NCI-H2227 treated with DMSO at 0.1 percent for 48 hours (cell line): ENCODE data around the gene FBXO46.
A peak's percentile ranks its signal among the peaks of the same experiment; 100 is the strongest.
"Not testable (repeated sequence)": the region's sequence is repeated elsewhere in the genome, so short reads cannot be mapped to it uniquely, and the experiment has no call there.

ENCODE experiments used
- DNase-seq: peaks from one replicate; lab custom pipeline; 2025; lab: John Stamatoyannopoulos, UW

The FBXO46 gene

DNA sequence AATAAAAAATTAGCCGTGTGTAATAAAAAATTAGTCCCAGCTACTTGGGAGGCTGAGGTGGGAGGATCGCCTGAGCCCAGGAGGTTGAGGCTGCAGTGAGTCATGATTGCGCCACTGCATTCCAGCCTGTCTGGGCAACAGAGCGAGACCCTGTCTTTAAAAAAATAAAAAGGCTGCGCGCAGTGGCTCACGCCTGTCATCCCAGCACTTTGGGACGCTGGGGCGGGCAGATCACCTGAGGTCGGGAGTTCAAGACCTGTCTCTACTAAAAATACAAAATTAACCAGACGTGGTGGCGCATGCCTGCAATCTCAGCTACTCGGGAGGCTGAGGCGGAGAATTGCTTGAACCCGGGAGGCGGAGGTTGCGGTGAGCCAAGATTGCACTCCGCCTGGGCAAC, 2.0 kb downstream of the FBXO46 start:
- DNase-seq, result not testable (repeated sequence)

DNA sequence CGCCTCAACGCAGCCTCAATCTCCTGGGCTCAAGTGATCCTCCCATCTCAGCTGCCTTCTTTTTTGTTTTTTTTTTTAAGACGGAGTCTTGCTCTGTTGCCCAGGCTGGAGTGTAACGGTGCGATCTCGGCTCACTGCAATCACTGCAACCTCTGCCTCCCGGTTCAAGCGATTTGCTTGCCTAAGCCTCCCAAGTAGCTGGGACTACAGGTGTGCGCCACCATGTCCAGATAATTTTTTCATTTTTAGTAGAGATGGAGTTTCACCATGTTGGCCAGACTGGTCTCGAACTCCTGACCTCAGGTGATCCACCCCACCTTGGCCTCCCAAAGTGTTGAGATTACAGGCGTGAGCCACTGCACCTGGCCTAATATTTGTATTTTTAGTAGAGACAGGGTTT, 10.6 kb downstream of the FBXO46 start:
- not testable (repeated sequence) for DNase-seq

DNA sequence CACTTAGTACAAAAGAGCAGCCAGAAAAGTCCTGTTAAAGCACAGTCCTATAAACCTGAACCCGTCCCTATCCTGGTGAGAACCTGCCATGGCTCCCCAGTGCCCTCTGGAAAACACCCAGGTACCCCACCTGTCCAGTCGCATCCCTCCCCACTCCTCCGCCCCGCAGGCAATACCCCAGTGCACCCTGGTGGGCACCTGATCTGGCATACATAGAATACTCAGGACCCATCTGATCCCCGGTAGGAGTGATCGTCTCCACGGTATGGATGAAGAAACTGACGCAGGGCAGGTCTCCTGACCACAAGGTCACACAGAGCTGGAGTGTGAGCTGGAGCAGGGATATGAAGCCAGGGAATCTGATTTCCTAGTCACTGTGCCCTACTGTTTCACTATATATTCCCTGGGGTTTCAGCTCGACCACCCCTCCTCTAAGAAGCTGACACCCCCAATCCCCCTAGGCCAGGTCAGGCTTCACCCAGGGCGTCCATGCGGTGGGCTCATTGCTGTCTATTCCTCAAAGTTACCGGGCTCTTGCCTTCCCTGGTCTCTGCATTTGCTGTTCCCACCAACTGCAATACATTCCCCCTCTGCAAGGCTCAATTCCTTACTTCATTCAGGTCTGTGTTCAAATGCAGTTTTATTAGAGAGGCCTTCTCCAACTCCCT, 12.6 kb downstream of the FBXO46 start:
- DNase-seq, result no peak

DNA sequence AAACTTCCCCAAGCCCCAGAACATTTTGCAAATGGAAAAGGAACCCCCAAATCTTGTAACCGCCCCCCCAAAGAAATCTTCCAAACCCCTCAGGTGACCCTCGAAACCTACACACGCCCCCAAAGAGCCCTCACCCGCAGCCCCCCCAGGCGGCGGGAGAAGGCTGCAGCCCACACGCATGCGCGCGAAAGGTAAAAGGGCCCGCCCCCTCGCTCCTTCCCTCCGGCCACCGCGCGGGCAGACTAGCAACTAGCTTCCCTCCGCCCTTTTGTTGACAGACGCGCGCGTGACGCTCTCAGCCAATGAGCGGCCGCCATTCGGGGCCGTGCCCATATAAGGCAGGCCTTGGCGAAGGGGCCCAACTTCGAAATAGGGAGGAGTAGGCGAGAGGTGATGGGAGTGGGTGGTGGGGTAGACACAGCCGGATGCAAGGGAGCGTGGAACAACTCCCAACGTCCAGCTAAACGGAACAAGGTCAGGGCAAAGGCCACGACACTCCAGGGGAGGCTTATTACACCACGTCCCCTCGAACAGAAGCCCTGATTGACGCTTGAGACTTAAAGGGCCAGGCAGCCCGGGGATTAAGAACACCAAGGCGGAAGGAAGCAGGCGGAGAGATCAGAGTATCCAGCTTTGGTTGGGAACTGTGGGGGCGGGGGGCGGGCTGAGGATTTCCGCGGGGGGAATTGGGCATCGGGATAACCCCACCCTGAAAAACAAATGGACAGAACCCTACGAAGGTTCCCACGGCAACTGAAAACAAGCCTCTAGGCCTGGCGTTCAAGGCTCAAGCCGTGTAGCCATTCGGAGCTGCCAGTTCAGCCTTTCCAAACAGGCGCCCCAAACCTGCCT, 13.3 kb downstream of the FBXO46 start:
- DNase-seq, result peak; percentile 94

DNA sequence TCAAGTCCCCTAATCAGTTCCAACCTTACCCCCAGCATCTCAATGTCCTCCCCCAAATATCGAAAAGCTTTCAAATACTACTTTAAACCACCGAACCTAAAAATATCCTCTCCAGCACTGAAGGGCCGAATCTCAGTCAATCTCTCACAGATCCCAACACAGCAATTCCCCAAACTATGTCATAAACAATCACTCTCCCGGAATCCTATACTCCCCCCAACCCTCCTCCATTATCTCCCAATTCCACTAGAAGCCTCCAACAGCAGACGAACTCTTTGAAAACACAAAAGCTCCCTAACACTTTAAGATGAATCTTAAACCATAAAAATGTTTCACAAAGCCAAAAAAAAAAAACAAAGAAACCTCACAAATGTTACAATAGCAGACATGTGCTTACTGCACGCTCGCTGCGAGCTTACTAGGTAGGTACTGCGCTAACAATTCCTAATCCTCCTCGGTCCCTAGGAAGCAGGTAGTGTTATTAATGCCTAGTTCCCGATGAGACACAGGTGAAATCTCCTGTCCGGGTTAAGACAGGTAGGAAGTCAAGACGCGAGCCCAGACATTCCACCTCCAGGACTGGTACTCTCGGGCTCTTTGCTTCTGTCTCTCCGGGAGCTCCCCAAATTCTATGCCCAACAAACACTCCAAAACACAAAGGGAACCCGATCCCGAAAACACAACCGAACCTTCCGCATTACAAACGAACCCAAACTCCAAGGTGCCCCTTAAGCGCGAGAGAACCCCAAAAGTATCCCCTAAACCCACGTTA, 14.2 kb downstream of the FBXO46 start:
- DNase-seq, result peak; percentile 15

DNA sequence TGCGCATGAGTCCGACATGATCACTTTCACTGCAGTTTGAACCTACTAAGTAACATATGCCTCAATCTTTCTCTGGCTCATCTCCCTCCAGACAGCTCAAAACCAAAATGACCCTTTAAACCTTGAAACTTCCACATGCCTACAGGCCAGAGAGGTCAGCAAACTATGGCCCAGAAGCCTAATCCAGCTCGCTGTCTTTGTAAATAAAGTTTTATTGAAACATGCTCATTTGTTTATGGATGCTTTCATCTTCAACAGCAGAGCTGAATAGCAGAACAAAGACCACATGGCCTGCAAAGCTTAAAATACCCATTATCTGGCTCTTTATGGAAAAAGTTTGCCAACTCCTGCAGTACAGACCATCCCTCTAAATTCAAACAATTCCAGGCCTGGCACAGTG, 15.6 kb downstream of the FBXO46 start:
- no peak for DNase-seq

DNA sequence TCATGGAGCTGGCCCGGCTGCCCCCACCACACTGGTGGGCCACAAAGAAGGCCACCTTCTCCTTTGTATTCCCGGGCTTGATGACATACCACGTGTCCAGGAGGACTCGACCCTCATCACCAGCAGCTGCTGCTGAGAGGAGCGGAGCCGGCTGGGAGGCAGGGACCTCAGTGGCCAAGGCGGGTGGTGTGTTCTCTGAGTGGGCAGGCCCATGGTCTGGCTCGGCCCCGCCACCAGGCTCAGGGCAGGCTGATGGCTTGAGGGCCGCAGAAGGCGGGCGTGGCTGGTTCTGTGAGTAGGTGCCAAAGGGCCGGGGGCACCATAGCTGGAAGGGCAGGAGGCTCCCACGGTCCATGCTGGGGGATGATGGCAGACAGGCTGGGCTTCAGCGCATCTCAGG, 17.6 kb downstream of the FBXO46 start:
- no peak for DNase-seq

DNA sequence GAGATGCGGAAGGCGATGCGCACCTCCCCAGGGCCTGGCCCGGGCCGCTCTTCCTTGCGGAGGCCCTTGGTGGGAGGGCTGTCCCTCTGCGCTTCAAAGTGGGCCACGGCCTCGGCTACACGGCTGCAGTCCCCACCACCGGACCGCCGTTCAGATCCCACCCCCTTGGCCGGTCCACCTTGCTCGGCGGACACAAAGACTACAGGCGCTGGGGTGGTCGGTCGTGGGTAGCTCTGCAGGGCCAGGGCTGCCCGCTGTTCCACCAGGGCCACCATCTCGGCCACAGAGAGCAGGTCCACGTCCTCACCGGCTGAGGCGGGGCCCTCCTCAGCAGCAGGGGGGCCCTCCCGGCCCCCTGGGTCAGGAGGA, 18.0 kb downstream of the FBXO46 start:
- no peak for DNase-seq

DNA sequence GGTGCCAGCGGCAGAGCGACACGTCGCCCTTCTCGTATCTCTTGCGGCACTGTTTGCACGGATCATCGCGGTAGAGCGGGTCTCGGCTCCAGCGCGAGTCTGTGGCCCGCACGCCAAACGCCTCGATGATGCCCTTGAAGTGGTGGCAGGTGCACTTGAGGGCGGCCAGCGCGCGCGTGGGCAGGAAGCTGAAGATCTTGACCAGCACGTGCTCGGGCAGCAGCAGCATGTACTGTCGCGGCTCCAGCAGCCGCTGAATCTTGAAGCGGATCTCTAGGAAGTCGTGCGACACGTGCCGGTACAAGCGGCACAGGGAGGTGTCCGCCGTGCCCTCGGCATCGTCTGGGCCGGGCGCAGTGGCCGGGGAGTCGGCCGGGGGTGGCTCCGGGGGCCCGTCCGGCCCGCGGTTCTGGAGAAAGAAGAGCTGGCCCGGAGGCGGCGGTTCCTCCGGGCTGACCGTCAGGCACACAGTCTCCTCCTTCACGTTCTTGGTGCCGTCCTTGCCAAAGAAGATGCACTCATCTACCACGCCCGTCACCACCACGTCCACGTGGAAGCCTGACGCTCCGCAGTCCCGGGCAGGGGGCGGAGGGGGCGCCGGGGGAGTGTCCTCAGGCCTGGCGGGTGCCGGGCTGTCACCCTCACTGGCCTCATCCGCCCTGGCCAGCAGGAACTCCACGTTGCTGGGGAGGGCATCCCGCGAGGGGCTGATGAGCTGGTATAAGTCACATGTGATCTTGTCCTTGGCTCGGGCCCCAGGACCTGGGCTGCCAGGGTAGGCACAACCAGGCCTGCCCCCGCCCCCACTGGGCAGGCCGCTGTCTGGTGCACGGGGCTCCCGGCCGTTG, 18.6 kb downstream of the FBXO46 start:
- DNase-seq, result no peak

DNA sequence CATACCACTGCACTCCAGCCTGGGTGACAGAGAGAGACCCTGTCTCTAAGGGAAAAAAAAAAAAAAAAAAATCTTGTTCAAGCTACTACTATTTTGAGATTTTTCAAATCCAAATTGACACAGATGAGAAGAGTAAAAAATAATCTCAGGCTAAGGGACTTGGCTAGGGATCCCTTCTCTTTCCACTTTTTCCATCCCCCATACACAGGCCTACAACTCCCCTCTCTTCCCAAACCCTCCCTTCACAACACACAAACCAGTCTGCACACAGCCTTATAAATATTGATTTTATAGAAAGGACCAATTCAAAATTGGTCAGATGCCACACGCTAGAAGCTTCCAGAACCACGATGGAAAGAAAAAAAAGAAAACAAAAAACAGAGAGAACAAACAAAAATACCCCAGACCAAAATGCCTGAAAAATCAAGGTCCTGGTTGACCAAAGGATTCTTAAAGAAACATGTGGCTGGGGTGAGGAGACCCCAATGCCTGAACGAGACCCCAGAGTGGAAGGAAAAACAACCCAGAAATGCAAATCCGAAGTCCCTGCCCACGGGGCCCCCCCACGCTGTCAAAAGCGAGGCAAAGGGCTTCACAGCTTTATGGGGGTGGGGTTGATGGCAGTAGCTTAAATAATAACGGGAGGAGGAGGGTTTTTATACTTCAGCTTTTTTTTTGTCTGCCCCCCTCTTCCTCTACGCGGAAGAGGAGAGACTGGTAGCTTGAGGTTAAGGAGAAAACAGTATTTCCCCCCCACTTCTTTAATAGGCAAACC, 20.2 kb downstream of the FBXO46 start:
- no peak for DNase-seq

DNA sequence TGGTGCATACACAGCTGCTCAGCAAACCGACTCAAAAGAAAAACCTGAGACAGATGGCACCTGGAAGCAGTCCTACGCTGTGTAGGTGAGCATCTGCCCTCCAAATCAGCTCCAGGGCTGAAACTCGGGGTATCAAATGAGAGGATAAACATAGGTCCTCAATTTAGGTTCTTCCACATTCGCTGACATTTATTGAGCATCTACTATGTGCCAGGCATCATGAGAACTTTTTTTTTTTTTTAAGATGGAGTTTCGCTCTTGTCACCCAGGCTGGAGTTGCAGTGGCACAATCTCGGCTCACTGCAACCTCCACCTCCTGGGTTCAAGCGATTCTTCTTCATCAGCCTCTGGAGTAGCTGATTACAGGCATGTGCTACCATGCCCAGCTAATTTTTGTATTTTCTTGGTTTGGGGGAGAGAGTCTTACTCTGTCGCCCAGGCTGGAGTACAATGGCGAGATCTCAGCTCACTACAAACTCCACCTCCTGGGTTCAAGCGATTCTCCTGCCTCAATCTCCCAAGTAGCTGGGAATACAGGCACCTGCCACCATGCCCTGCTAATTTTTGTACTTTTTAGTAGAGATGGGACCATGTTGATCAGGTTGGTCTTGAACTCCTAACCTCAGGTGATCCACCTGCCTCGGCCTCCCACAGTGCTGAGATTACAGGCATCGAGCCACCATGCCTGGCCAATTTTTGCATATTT, 24.8 kb downstream of the FBXO46 start:
- no peak for DNase-seq

DNA sequence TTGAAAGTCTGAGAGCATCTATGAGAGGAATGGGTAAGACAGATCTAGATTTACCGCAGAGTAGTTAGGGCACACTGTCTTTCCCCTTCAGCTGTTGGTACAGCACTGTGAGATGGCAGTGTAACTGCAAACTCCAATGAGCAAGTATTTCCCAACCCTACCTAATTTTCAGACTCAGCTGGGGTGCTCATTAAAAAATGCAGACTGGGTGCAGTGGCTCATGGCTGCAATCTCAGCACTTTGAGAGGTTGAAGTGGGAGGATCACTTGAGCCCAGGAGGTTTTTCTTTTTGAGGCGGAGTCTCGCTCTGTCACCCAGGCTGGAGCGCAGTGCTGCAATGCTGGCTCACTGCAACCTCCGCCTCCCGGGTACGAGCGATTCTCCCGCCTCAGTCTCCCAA, 25.6 kb downstream of the FBXO46 start:
- DNase-seq, result no peak

DNA sequence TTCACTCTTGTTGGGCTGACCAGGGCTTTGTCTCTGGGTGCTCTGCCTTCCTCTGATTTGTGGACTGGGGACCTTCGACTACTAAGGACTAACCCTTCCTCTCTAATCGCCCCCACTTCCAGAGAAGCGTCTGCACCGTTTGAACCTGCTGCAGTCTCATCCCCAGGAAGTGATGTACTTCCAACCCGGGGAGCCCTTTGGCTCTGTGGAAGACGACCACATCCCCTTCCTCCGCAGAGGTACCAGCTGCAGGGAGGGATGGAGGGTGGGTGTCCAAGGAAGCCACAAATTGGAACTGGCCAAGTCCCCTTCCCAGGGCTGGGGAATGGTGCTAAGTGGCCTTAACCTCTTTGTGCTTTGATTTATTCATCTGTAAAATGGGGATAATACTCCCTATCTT, 29.0 kb downstream of the FBXO46 start:
- DNase-seq, result no peak

DNA sequence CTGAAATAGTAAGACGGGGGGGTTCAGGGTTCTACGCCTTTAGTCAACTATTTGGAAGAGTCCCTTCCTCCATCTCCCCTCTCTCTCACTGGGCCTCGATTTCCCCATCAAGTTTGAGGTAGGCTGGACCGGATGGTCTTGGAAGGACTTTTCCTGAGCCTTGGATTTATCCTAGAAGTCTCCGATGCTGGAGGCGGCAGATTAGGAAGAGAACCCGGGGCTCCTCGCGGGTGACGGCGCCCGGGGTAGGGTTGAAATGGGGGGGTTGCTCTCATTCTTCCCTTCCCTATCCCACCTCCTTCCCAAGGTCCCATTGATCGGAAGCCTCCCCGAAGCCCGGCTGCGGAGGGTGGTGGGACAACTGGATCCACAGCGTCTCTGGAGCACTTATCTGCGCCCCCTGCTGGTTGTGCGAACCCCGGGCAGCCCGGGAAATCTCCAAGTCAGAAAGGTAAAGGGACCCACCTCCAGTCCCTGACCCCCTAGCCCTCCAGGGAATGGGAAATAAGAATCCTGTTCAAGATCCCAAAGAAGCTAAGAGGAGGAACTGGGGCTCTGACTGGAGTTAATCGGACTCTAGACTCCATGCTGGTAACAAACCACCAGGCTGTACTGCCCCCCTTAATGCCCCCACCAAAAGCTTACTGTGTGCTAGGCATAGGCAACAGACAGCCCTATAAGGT, 37.4 kb downstream of the FBXO46 start:
- DNase-seq, result peak; percentile 8

DNA sequence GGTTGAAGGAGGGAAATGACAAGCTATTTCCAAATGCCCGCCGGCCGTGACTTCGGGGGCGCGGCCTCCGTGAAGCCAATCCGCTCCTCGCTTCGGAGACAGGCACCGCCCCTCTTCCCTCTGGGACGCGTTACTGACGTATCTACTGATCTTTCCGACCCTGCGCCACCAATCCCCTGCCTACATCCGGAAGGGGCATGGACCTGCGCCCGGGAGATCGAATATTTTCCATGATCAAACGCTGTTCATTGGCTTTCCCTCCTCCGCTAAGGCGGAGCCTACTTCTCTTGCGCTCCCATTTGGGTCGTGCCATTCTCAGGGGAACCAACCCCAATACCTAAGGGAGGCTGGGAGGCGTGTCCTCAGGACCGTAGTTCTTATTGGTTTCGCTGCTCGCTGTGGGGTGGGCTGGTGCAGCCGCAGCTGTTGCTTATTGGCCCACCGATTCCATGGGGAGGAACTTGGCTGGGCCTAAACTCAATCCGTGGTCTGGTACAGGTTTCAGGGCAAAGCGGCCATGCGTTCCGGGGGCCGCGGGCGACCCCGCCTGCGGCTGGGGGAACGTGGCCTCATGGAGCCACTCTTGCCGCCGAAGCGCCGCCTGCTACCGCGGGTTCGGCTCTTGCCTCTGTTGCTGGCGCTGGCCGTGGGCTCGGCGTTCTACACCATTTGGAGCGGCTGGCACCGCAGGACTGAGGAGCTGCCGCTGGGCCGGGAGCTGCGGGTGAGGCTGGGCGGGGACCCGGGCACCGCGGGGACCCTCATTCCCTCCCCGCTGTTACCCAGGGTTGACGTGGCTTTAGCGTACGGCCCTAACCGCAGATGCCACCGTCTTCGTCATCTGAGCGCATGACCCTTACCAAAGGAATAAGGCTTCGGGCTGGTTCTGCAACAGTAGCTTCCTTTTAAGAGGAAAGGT, 38.2 kb downstream of the FBXO46 start, which contains the start of gene QPCTL:
QPCTL (plus strand) TSS at position 480 of the 919 bp plus-strand sequence; CDS start at position 518, 38 bp downstream.
- DNase-seq, result peak; percentile 96

DNA sequence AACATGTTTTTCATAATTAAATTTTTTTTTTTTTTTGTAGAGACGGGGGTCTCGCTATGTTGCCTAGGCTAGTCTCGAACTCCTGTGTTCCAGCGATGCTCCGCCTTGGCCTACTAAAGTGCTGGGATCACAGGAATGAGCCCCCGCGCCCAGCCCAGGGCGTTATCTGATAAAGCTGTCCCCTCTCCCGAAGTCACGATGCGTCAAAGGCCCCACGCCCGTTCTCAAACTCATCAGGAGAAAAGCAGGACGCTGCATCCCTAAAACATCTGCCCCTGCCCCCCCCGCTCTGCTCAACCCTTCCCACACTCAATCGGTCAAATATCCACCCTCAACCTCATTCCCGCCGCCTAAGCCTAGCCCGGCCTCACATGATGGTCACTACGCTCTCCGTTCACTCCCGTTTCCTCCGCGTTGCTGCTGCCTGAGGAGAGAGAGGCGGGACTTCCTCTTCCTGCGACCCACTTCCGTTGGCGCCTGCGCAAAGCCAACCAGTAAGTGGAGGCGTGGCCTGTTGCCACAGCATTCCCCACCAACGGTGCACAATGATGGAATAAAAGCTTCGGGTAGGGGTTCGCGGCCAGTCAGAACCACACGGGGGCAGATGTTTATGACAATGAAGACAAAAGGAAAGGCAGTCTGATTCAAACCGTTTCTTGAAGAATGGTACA, 39.0 kb downstream of the FBXO46 start, which contains the start of gene SNRPD2:
SNRPD2 (minus strand) TSS at position 438 of the 671 bp plus-strand sequence; CDS start at position 373, 65 bp downstream.
- no peak for DNase-seq

DNA sequence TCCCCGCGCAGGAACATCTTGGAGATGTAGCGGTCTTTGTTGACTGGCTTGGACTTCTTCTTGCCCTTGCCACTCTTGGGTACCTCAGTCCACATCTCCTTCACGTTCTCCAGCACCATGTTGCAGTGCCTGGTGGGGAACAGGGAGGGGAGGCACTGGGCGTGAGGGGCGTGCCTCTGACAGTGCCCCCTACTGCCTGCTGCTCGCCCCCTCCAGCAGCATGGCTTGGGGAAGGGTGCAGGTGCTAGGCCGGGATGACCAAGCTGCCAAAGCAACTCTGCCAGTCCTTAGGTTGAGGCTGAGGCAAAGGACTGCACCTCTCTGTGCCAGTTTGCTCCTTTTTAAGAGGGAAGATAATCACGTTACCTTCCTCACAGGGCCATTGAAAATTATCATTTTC, 43.1 kb downstream of the FBXO46 start:
- no peak for DNase-seq

DNA sequence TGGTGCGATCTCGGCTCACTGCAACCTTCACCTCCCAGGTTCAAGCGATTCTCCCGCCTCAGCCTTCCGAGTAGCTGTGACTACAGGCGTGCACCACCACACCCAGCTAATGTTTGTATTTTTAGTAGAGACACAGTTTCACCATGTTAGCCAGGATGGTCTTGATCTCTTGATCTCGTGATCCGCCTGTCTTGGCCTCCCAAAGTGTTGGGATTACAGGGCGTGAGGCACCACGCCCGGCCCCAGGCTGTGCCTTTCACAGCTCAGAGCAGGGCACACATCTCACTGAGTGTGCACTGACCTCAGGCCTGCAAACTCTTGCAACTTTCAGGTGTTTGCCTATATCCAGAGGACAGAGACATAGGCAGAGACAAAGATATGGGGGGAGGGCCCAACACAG, 45.7 kb downstream of the FBXO46 start:
- not testable (repeated sequence) for DNase-seq
